Measurements from ENCODE around the gene NECAB3. TPM values are rescaled to one million over a fixed set of nuclear protein-coding genes. Genes with fewer than 3 reads are reported as not detected.

The NECAB3 gene
- total and polyA plus RNA-seq, 2 of the 13 experiments (the other 11 are each of a cell fraction or from before 2014, with no cell fraction given): 61.5 to 65.5 TPM

GRCh38 chr20:33685328-33686099 is 11.3 kb upstream of the NECAB3 start (continued):
- TF ChIP-seq TEF (CRISPR knock-in tag; IDR thresholded peaks at IDR 0.05): no peak
- TF ChIP-seq ZNF569 (CRISPR knock-in tag; IDR thresholded peaks at IDR 0.05; ENCODE audit: borderline replicate concordance): no peak
- TF ChIP-seq BRD4 (CRISPR knock-in tag; IDR thresholded peaks at IDR 0.05): peak; percentile 20; the same call in 1 of the 2 replicates
- no peak for TF ChIP-seq NAIF1 (CRISPR knock-in tag; IDR thresholded peaks at IDR 0.05; ENCODE audit: borderline replicate concordance)
- no peak; the same call in 1 of the 2 replicates for TF ChIP-seq ZNF792 (CRISPR knock-in tag; IDR thresholded peaks at IDR 0.05)
- peak; percentile 78; the same call in 1 of the 2 replicates for TF ChIP-seq FOXC1 (CRISPR knock-in tag; IDR thresholded peaks at IDR 0.05; ENCODE audit: borderline replicate concordance)
- TF ChIP-seq NFE2L1 (CRISPR knock-in tag; IDR thresholded peaks at IDR 0.05; ENCODE audit: borderline replicate concordance): 0 out of 2 replicates have a peak, but pooled peaks have one; percentile 42
- peak; percentile 0 for TF ChIP-seq PHF21A (CRISPR knock-in tag; IDR thresholded peaks at IDR 0.05)
- TF ChIP-seq ZNF280D (CRISPR knock-in tag; IDR thresholded peaks at IDR 0.05): peak; percentile 84; the same call in 1 of the 2 replicates
- TF ChIP-seq MXD1 (CRISPR knock-in tag; IDR thresholded peaks at IDR 0.05): peak; percentile 26; the same call in 1 of the 2 replicates
- no peak for TF ChIP-seq TSC22D2 (CRISPR knock-in tag; IDR thresholded peaks at IDR 0.05; ENCODE audit: borderline replicate concordance)
- TF ChIP-seq ATF7-NPFF (CRISPR knock-in tag; IDR thresholded peaks at IDR 0.05; ENCODE audit: low read depth): peak; percentile 74
- TF ChIP-seq MNT (IDR thresholded peaks at IDR 0.05): no peak
- no peak for TF ChIP-seq JUN (CRISPR knock-in tag; IDR thresholded peaks at IDR 0.05)
- no peak for TF ChIP-seq LCORL (IDR thresholded peaks at IDR 0.05)
- 0 out of 2 replicates have a peak, but pooled peaks have one; percentile 24 for TF ChIP-seq LCORL (CRISPR knock-in tag; IDR thresholded peaks at IDR 0.05)
- peak; percentile 44; the same call in 1 of the 2 replicates for TF ChIP-seq NCOA2 (CRISPR knock-in tag; IDR thresholded peaks at IDR 0.05)
- TF ChIP-seq ZNF503 (CRISPR knock-in tag; IDR thresholded peaks at IDR 0.05): no peak
